Measurements from ENCODE around the gene LRCH1. TPM values are rescaled to one million over a fixed set of nuclear protein-coding genes. Genes with fewer than 3 reads are reported as not detected.
A peak's percentile ranks its signal among the peaks of the same experiment; 100 is the strongest.

Gene LRCH1
- total RNA-seq, 2 experiments from 2014 or later, result 16.9 to 17.9 TPM

- Mint-ChIP-seq H3K4me1 (ENCODE audit: low read depth) (peaks cover 31% of the 10 kb centered on the region), H3K36me3 (no peaks in the 10 kb centered on the region), H3K27me3 (no peaks in the 10 kb centered on the region), H3K4me3 (no peak overlapping the region), H3K27ac (no peak overlapping the region), H3K9me3 (no peaks in the 10 kb centered on the region)
- intact Hi-C loops (cut with micrococcal nuclease), result no loop called here
- ChIA-PET CTCF (interaction anchor here (1.3 to 2.5 kb wide), 2 partner anchors 14 to 18 kb away, joined by 3 to 7 read pairs; no protein-coding TSS in a partner anchor), POLR2A (interaction anchor here (1.0 kb wide), 1 partner anchor 9 kb away, joined by 3 read pairs; no protein-coding TSS in a partner anchor)
- DNase-seq, result no peak
These were observed 16.5 kb downstream of the LRCH1 start for GRCh38 chr13:46569456-46569855.

DNA sequence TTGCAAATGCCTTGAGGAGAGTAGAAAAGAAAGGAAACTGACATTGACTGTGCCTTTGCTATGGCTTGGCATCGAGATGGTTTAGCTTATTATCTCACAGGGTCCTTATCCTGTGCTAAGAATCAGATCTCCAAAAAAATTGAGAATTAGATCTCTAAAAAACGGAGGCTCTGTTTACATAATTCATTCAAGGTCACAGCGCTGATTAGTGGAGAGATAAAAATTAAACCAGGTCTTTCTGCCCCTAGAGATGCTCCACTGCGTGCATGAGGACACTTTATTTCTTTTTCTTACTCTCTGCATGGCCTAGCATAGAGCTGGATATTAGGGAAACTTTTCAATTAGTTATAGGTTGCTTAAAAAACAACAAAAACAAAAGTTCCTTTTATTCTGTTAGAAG, 17.3 kb downstream of the LRCH1 start:
- DNase-seq, result no peak
- peaks cover 36% of the 10 kb centered on the region for H3K4me1 Mint-ChIP-seq (ENCODE audit: low read depth)
- ChIA-PET POLR2A (interaction anchor here (1.0 kb wide), 1 partner anchor 8 kb away, joined by 3 read pairs; no protein-coding TSS in a partner anchor), CTCF (interaction anchor here (1.3 to 2.5 kb wide), 2 partner anchors 15 to 19 kb away, joined by 3 to 7 read pairs; no protein-coding TSS in a partner anchor)
- no peak overlapping the region for H3K4me3 Mint-ChIP-seq
- no peaks in the 10 kb centered on the region for H3K9me3 Mint-ChIP-seq
- no peaks in the 10 kb centered on the region for H3K36me3 Mint-ChIP-seq
- intact Hi-C loops (cut with micrococcal nuclease), result no loop called here
- H3K27me3 Mint-ChIP-seq, result no peaks in the 10 kb centered on the region
- H3K27ac Mint-ChIP-seq, result no peak overlapping the region

GRCh38 chr13:46571189-46571908, 18.4 kb downstream of the LRCH1 start:
- H3K27ac Mint-ChIP-seq, result no peak overlapping the region
- peaks cover 43% of the 10 kb centered on the region for H3K4me1 Mint-ChIP-seq (ENCODE audit: low read depth)
- no peaks in the 10 kb centered on the region for H3K36me3 Mint-ChIP-seq
- H3K9me3 Mint-ChIP-seq, result no peaks in the 10 kb centered on the region
- no peaks in the 10 kb centered on the region for H3K27me3 Mint-ChIP-seq
- CTCF ChIA-PET, result interaction anchor here (1.0 to 2.5 kb wide), 2 partner anchors 19 to 20 kb away, joined by 4 to 7 read pairs; no protein-coding TSS in a partner anchor
- intact Hi-C loops (cut with micrococcal nuclease), result no loop called here
- no peak overlapping the region for H3K4me3 Mint-ChIP-seq
- POLR2A ChIA-PET, result interaction anchor here (1.3 to 1.6 kb wide), 2 partner anchors 14 to 19 kb away, joined by 3 to 5 read pairs; partner anchors contain the start of gene LRCH1
- DNase-seq, result peak; percentile 22

DNA sequence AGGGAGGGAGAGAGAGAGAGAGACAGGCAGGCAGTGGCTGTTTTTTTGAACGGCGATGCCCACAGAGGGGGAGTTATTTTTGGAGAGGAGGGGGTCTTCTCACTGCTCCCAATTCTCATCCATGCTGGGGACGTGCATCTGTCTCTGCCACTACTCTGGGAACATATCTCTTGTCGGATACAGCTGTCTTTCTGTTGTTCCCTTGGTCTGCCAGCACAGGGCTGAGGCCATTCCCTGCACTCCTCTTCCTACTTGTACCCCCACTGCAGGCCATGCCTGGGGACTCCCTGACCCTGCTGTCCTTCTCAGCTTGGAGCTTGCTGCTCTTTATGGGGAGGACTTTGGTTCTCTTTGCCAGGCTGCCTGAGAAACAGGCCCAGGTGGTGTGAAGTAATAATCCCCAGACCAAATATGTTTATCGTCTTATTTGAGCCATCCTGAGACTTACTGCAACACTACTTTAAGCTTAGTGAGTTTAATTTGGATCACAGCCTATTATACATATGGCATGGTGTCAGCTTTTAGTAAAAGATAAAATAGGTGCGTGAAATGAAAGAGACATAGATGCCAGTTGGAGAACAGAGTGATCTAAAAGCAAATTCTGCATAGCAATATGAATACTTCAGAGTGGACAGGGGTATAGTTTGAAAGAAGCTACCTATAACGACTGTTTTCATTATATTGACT, 19.1 kb downstream of the LRCH1 start:
- Mint-ChIP-seq H3K27me3 (no peaks in the 10 kb centered on the region), H3K27ac (no peak overlapping the region), H3K4me1 (ENCODE audit: low read depth) (peaks cover 48% of the 10 kb centered on the region), H3K4me3 (no peak overlapping the region), H3K36me3 (no peaks in the 10 kb centered on the region), H3K9me3 (no peaks in the 10 kb centered on the region)
- POLR2A ChIA-PET, result interaction anchor here (1.3 to 1.6 kb wide), 2 partner anchors 14 to 20 kb away, joined by 3 to 5 read pairs; partner anchors contain the start of gene LRCH1
- no peak for DNase-seq
- intact Hi-C loops (cut with micrococcal nuclease), result no loop called here
- CTCF ChIA-PET, result interaction anchor here (0.9 to 1.0 kb wide), 2 partner anchors 17 to 20 kb away, joined by 3 to 4 read pairs; no protein-coding TSS in a partner anchor

DNA sequence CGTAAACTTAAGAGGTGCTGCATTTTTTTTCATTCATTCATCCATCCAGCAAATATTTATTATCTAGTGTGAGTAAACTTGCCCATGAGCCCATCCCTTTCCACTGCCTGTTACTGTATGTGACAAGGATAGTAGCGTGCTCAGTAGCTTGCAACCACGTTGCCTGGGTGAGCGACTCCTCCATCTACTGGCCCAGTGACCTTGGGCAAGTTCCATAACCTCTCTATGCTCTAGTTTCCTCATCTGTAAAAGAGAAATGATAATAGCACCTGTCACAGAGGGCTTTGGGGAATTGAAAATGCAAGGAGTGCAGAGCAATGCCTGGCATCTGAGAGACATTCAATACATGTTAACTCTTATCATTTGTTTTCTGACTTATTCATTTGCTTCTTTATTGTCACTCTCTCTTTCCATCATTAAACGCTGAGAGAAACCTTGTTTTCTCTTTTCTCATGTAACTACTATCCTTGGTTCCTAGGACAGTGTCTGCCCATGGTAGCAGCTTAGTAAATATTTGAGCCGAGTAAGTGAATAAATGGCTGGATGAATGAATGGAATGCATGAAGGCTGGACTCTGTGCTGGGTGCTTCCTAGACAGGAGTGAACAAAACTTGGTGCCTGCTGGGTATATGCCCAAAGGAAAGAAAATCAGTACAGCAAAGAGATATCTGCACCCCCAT, 19.9 kb downstream of the LRCH1 start:
- intact Hi-C loops (cut with micrococcal nuclease), result no loop called here
- CTCF ChIA-PET, result interaction anchor here (0.9 to 1.1 kb wide), 2 partner anchors 18 to 22 kb away, joined by 3 to 4 read pairs; no protein-coding TSS in a partner anchor
- Mint-ChIP-seq H3K9me3 (no peaks in the 10 kb centered on the region), H3K27me3 (no peaks in the 10 kb centered on the region), H3K4me1 (ENCODE audit: low read depth) (peaks cover 53% of the 10 kb centered on the region), H3K36me3 (no peaks in the 10 kb centered on the region), H3K4me3 (no peak overlapping the region), H3K27ac (no peak overlapping the region)
- POLR2A ChIA-PET, result interaction anchor here (1.3 kb wide), 1 partner anchor 20 kb away, joined by 5 read pairs; the partner anchor contains the start of gene LRCH1
- DNase-seq, result no peak

GRCh38 chr13:46575301-46575771, 22.4 kb downstream of the LRCH1 start:
- no peak overlapping the region for H3K27ac Mint-ChIP-seq
- no peaks in the 10 kb centered on the region for H3K36me3 Mint-ChIP-seq
- no peaks in the 10 kb centered on the region for H3K9me3 Mint-ChIP-seq
- intact Hi-C loops (cut with micrococcal nuclease), result no loop called here
- H3K4me1 Mint-ChIP-seq (ENCODE audit: low read depth), result peaks cover 75% of the 10 kb centered on the region
- ChIA-PET CTCF (interaction anchor here (0.7 kb wide), 1 partner anchor 24 kb away, joined by 3 read pairs; no protein-coding TSS in a partner anchor), POLR2A (no interaction called here)
- DNase-seq, result no peak
- no peak overlapping the region for H3K4me3 Mint-ChIP-seq
- no peaks in the 10 kb centered on the region for H3K27me3 Mint-ChIP-seq

GRCh38 chr13:46575818-46576221, 22.9 kb downstream of the LRCH1 start:
- ChIA-PET POLR2A (no interaction called here), CTCF (no interaction called here)
- intact Hi-C loops (cut with micrococcal nuclease), result no loop called here
- peaks cover 75% of the 10 kb centered on the region for H3K4me1 Mint-ChIP-seq (ENCODE audit: low read depth)
- no peaks in the 10 kb centered on the region for H3K36me3 Mint-ChIP-seq
- no peak overlapping the region for H3K27ac Mint-ChIP-seq
- no peaks in the 10 kb centered on the region for H3K27me3 Mint-ChIP-seq
- DNase-seq, result no peak
- no peak overlapping the region for H3K4me3 Mint-ChIP-seq
- H3K9me3 Mint-ChIP-seq, result no peaks in the 10 kb centered on the region

- intact Hi-C loops (cut with micrococcal nuclease), result no loop called here
- Mint-ChIP-seq H3K27ac (no peak overlapping the region), H3K36me3 (no peaks in the 10 kb centered on the region), H3K4me3 (no peak overlapping the region), H3K4me1 (ENCODE audit: low read depth) (peaks cover 69% of the 10 kb centered on the region), H3K9me3 (no peaks in the 10 kb centered on the region), H3K27me3 (no peaks in the 10 kb centered on the region)
- ChIA-PET CTCF (interaction anchor here (2.7 kb wide), 1 partner anchor 25 kb away, joined by 13 read pairs; no protein-coding TSS in a partner anchor), POLR2A (no interaction called here)
- DNase-seq, result no peak
These were observed 23.8 kb downstream of the LRCH1 start for GRCh38 chr13:46576762-46577161.

DNA sequence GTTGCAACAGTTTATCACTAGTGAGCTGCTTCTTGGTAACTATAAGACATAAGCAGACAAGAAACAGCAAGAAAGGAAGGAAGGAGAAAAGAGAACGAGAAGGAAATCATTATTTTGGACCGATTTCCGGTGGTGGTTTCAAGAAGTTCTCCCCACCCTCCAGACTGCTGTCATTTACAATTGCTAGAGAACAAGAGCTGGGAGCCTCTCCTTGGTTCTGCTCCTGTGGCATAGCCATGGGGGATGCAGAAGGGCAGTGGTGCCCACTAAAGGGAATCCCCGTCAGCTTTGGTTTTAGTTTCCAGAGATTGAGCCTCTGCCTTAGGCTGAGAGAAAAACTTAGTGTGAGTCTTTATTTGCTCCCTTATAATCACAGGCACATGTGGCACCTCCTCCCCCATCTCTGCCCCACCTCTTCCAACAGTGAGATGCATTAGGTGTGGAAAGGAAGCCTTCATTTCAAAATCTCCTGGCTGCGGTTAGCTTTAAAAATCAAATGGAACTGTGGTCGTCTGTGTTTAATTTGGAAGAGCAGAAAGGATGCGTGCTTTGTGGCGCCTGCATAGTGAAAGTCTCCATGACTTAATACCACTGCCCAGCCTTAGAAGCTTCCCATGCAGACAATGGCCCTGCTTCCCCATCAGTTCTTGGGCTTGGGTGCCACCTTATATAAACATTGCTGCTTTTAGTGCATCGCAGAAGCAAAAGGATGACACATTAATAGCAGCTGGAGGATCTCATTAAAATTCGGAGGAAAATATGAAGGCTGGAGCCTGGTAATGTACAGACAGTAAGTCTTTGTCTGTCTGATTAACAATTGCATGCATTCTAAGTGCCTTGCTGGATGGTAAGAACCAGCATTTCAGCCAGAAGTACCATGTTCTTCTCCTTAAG, 25.0 kb downstream of the LRCH1 start:
- no peak for DNase-seq
- H3K9me3 Mint-ChIP-seq, result no peaks in the 10 kb centered on the region
- intact Hi-C loops (cut with micrococcal nuclease), result loop anchor here (1.0 kb wide), 2 partner anchors 15 to 24 kb away; no protein-coding TSS in a partner anchor
- ChIA-PET POLR2A (interaction anchor here (0.6 to 1.1 kb wide), 5 partner anchors 8 to 80 kb away, joined by 3 read pairs; no protein-coding TSS in a partner anchor), CTCF (interaction anchor here (2.7 kb wide), 1 partner anchor 26 kb away, joined by 13 read pairs; no protein-coding TSS in a partner anchor)
- no peak overlapping the region for H3K4me3 Mint-ChIP-seq
- H3K36me3 Mint-ChIP-seq, result no peaks in the 10 kb centered on the region
- peak overlapping the region; percentile 35 for H3K27ac Mint-ChIP-seq
- peaks cover 62% of the 10 kb centered on the region for H3K4me1 Mint-ChIP-seq (ENCODE audit: low read depth)
- H3K27me3 Mint-ChIP-seq, result no peaks in the 10 kb centered on the region

GRCh38 chr13:46578590-46578975, 25.6 kb downstream of the LRCH1 start:
- POLR2A ChIA-PET, result interaction anchor here (0.6 to 1.1 kb wide), 5 partner anchors 9 to 79 kb away, joined by 3 read pairs; no protein-coding TSS in a partner anchor
- DNase-seq, result peak; percentile 56
- H3K36me3 Mint-ChIP-seq, result no peaks in the 10 kb centered on the region
- CTCF ChIA-PET, result interaction anchor here (2.7 kb wide), 1 partner anchor 26 kb away, joined by 13 read pairs; no protein-coding TSS in a partner anchor
- H3K27ac Mint-ChIP-seq, result peak overlapping the region; percentile 35
- intact Hi-C loops (cut with micrococcal nuclease), result loop anchor here (1.0 kb wide), 2 partner anchors 15 to 24 kb away; no protein-coding TSS in a partner anchor
- H3K27me3 Mint-ChIP-seq, result no peaks in the 10 kb centered on the region
- no peak overlapping the region for H3K4me3 Mint-ChIP-seq
- no peaks in the 10 kb centered on the region for H3K9me3 Mint-ChIP-seq
- H3K4me1 Mint-ChIP-seq (ENCODE audit: low read depth), result peaks cover 59% of the 10 kb centered on the region

DNA sequence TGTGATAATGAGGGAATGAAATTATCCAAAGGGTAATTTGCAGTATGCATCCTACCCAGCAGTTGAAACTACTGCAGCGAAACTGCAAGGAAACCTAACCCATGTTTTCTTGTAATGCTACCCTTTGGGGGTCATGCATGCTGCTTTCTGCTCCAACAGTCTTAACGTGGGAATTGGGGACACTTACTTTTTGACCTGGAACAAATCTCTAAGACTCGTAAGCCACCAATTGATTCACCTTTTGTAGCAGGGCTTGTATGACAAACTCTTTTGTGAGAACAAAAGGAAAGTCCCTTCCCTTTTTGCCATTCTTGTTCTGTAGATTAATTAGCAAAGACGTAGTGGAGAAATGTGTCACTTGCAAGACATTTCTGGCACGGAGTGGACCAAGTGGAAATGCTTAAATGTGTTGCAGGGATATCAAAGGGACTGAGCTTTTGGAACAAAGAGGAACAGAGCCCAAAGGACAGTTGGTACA, 27.4 kb downstream of the LRCH1 start:
- Mint-ChIP-seq H3K27me3 (no peaks in the 10 kb centered on the region), H3K9me3 (no peaks in the 10 kb centered on the region), H3K36me3 (no peaks in the 10 kb centered on the region), H3K4me3 (no peak overlapping the region), H3K27ac (no peak overlapping the region), H3K4me1 (ENCODE audit: low read depth) (peaks cover 54% of the 10 kb centered on the region)
- intact Hi-C loops (cut with micrococcal nuclease), result no loop called here
- POLR2A ChIA-PET, result no interaction called here
- DNase-seq, result no peak
- CTCF ChIA-PET, result no interaction called here
